Measurements from ENCODE around the gene MTCH2.

DNA sequence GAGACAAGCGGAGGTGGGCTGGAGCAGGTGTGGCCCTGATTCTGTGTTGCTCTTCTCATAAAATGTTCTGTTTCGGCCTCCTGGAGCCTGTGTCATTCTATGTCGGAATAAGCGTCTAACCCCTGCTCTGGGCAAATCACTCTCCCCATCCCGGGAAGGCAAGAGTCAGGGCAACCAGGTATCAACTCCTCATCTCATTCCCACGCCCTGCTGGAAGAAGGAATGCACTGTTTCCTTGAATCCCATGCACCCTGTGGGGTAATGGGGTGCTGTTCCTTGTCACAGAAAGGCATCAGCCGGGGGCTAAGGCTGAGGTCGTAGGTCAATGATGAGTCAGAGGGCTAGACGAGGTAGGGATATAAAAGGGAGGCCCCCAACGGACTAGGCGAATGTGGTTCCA lies 53.2 kb downstream of the MTCH2 start:
- TF ChIP-seq, protein P1, sequence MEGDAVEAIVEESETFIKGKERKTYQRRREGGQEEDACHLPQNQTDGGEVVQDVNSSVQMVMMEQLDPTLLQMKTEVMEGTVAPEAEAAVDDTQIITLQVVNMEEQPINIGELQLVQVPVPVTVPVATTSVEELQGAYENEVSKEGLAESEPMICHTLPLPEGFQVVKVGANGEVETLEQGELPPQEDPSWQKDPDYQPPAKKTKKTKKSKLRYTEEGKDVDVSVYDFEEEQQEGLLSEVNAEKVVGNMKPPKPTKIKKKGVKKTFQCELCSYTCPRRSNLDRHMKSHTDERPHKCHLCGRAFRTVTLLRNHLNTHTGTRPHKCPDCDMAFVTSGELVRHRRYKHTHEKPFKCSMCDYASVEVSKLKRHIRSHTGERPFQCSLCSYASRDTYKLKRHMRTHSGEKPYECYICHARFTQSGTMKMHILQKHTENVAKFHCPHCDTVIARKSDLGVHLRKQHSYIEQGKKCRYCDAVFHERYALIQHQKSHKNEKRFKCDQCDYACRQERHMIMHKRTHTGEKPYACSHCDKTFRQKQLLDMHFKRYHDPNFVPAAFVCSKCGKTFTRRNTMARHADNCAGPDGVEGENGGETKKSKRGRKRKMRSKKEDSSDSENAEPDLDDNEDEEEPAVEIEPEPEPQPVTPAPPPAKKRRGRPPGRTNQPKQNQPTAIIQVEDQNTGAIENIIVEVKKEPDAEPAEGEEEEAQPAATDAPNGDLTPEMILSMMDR (IDR thresholded peaks at IDR 0.05; ENCODE audit: low read depth, low read length) = no peak
- no peak for TF ChIP-seq POLR2A (IDR thresholded peaks at IDR 0.05; ENCODE audit: extremely low read depth, insufficient read length)
- TF ChIP-seq, protein P2, sequence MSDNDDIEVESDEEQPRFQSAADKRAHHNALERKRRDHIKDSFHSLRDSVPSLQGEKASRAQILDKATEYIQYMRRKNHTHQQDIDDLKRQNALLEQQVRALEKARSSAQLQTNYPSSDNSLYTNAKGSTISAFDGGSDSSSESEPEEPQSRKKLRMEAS (IDR thresholded peaks at IDR 0.05; ENCODE audit: low read depth, low read length) = no peak
